CD4-positive, alpha-beta T cell treated with Interleukin-4 for 1 hour (primary cell): ENCODE measurements around the gene QPCT.
A peak's percentile ranks its signal among the peaks of the same experiment; 100 is the strongest.
"Not testable (repeated sequence)": the region's sequence is repeated elsewhere in the genome, so short reads cannot be mapped to it uniquely, and the experiment has no call there.

Experiments
- DNase-seq, 2 donors: peaks; one replicate each; pipeline ENCODE4 v3.0.0-alpha.2; 2020 to 2022

Gene QPCT

GRCh38 chr2:37361994-37362698 lies 17.7 kb downstream of the QPCT start:
- no peak for DNase-seq

GRCh38 chr2:37364351-37364750 lies 19.9 kb downstream of the QPCT start:
- DNase-seq = no peak

GRCh38 chr2:37365669-37366068 lies 21.2 kb downstream of the QPCT start:
- DNase-seq = no peak

GRCh38 chr2:37366773-37367172 lies 22.3 kb downstream of the QPCT start:
- no peak for DNase-seq

DNA sequence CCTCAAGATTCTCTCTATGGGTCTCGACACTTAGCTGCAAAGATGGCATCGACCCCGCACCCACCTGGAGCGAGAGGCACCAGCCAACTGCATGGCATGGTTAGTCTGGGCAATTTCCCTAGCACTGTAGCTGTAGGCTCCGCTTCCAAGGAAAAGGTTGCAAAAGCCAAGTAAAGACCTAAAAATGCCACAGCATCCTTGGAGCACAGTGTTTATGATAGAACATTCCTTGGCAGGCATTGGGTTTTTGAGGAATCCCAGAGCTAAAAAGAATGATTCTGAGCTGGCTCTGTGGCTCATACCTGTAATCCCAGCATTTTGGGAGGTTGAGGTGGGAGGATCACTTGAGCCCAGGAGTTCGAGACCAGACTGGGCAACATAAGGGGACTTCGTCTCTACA lies 22.9 kb downstream of the QPCT start:
- DNase-seq = no peak

DNA sequence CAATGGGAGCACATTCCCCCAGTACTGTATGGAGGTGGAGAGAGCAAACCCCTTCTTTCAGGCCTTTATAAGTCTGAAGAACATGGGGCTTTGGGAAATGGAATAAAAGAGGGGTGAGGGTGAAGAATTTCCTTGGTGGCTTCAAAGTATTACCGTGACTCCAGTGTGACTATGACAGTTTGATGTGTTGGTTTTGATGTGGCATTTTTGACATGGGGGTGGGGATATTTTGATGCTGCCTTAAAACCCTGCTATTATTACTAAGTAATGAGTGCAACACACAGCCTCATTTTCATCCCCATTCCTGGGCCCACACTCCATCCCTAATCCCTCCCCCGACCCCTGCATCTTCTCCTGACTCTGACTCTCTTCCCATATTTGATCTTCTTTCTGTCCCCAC lies 23.6 kb downstream of the QPCT start:
- DNase-seq = no peak

DNA sequence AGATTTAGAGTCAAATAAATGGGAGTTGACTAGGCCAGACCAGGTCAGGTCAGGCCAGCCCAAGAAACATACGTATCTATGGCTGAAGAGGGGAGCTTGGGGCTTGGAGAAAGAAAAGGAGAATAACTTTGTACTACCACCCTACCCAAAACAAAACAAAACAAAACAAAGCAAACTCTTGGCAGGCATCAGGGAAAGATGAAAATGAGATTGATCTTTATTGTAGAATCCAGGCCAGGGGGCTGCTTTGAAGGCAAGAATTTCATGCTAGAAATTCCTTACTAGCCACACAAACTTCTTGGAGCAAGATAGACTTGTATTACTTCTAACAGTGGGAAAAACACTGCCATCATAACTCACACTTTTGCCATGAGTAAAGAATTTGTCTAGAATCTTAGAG lies 26.2 kb downstream of the QPCT start:
- DNase-seq = no peak

GRCh38 chr2:37372000-37372399 lies 27.6 kb downstream of the QPCT start:
- no peak for DNase-seq

- no peak for DNase-seq
Measured at GRCh38 chr2:37375741-37376288, 31.4 kb downstream of the QPCT start.

- DNase-seq = peak; percentile 13 to 40
Measured at GRCh38 chr2:37376421-37377186, 32.2 kb downstream of the QPCT start.

DNA sequence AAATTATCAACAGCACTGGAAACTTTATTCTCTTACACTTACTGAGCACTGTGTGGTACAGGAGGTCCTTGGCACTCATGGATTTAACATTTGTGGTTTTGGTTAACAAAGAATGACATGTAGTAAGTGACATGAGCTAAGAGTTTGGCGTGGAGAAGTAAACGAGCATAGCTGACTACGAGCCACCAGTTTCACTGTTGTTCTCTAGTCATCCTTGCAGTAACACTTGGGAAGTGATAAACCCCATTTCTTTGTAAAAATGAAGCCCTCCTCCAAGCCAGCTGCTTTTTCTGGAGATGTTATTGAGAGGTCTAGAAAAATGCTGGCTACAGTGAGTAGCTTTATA lies 32.7 kb downstream of the QPCT start:
- DNase-seq = peak in 1 of 2 donors; percentile 33

- DNase-seq = no peak
Measured at GRCh38 chr2:37378411-37378810, 34.0 kb downstream of the QPCT start.

GRCh38 chr2:37379881-37380296 lies 35.5 kb downstream of the QPCT start:
- DNase-seq = no peak

DNA sequence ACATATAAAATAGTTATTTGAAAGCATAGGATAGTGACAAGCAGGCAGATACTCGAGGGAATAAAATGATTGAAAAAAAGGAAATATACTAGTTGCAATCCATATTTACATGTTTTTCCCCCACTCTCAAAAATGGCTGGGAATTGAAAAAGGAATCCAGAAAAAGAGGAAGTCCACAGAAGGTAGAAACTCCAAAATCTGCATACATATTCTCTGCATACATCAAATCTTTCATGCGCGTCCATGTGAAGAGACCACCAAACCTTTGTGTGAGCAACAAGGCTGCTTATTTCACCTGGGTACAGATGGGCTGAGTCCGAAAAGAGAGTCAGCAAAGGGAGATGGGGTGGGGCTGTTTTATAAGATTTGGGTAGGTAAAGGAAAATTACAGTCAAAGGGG lies 36.4 kb downstream of the QPCT start:
- not testable (repeated sequence) for DNase-seq

GRCh38 chr2:37384261-37384660 lies 39.8 kb downstream of the QPCT start:
- not testable (repeated sequence) for DNase-seq

DNA sequence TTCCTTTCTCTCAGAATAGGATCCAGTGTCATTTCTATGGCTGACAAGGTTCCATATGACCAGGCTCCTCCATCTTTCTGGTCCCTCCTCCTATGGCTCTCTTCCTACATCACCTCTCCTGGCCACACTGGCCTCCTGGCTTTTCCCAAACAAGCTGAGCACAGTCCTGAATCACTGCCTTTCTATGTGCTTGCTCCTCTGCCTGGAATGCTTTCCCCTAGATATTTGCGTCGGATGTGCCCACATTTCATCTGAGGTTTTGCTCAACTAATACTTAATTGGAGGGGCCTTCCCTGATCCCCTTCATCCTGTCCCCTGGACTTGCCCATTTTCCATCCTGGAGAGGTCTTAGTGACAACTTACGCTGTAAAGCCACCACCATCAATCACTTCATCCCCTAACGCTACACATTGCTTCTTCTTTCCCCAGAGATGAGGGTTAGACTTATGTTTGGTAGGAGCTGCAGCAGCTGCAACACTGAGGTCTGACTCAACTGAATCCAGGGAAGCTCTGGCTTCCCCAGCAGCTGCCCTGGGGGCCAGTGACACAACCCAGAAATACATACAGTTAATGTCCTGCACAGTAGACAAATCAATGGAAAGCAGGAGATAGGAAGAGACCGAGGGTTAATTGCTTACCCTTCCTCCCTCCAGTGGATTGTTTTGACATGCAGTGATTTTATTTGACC lies 42.9 kb downstream of the QPCT start:
- DNase-seq = no peak

GRCh38 chr2:37388074-37388473 lies 43.6 kb downstream of the QPCT start:
- no peak for DNase-seq

- DNase-seq = no peak
Measured at GRCh38 chr2:37389395-37389794, 45.0 kb downstream of the QPCT start.

DNA sequence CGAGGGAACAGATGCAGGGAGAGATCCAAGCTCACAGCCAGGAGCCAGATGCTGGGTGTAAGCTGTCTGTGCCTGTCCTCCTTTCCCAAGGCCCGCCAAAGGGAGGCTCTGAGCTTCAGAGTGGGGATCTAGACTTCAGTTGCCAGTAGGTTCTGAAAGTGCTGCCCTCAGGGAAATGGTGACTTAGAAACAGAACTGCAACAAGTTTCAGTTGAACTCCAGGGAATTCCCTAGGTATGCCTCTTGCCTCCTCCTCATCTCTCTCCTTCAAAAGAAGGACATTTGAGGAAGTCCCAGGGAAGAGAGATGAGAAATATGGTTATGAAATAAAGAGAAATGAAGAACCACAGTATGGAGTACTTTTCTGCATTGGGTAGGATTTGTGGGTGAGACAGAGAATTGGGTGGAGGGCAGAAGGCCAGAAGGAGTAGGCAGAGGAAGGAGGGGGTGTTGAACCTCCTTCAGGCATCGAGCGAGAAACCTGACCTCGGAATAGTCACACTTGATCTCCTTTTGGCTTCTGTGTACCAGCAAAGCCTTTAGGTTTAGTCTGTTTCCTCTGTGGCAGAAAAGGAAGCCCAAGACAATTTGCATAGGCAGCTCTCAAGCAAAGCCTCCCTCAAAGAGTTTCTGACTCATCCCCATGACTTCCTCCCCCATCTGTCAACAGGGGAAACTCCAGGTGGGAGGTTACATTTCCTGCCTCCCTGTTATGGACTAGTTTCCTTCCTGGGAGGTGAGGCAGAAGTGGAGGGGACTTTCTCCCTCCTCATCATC lies 45.7 kb downstream of the QPCT start:
- peak; percentile 79 to 82 for DNase-seq

DNA sequence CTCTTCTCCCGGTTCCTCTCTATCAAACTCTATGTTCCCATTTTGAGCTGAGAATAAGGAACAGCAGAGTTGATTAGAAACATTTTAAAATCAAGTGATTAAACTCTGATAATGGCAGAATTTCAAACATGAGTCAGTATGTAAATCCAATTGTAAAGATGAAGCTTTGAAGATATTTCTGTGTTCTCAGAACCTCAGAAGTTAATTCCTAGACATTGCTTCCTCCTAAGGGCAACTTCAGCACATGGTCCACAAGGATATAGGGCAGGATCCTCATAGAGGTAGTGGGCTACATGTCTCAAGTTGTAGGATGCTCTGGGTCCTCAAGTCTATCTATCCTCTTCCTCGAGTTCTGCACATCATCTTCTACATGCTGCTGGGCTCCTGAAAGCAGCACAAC lies 46.3 kb downstream of the QPCT start:
- no peak for DNase-seq

DNA sequence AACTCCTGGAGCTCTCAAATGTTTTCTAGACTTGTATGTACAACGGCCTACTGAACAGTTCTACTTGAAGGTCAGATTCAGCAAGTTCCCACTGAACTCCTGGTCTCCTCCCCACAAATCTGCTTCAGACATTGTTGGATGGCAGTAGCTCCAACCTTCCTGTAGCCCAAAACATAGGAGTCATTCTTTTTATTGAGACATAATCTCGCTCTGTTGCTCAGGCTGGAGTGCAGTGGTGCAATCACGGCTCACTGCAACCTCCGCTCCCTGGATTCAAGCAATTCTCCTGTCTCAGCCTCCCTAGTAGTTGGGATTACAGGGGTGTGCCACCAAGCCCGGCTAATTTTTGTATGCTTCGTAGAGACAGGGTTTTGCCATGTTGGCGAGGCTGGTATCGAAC lies 47.3 kb downstream of the QPCT start:
- DNase-seq = no peak

DNA sequence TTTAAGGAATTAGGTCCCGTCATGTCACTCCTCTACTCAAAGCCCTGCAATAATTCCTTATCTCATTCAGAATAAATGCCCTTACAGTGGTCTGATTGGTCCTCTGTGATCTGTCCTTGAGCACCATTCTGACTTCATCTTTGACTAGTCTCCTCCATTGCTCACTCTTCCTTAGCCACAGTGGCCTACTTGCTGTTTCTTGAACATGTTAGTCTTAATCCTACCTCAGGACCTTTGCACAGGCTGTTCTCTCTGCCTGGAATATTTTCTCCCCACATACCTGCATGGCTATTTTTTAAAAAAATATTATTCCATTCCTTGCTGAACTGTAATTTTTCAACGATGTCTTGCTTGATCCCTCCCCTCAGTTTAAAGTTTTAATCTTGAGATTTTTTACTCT lies 48.0 kb downstream of the QPCT start:
- no peak for DNase-seq

DNA sequence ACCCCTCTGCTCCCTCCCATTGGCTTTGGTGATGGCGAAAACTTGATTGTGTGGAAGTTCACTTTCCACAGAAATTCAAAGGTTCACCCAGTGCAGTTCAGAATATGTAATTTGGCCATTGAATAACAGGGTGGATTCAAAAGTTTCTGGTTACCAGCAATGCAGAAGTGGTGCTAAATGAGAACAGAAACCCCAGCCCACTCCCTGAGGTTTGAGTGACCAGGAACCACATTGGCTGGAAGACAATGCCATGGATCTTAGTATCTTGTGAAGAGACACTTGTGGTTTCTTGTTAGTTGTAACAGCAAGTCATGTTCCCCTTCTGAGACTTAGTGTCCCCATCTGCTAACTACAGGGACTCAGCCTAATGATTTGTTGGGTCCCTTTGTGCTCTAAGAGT lies 49.8 kb downstream of the QPCT start:
- DNase-seq = peak; percentile 25 to 35
